ENCODE results near the gene S100A13.
A peak's percentile ranks its signal among the peaks of the same experiment; 100 is the strongest.
"Not testable (repeated sequence)": the region's sequence is repeated elsewhere in the genome, so short reads cannot be mapped to it uniquely, and the experiment has no call there.

The S100A13 gene

DNA sequence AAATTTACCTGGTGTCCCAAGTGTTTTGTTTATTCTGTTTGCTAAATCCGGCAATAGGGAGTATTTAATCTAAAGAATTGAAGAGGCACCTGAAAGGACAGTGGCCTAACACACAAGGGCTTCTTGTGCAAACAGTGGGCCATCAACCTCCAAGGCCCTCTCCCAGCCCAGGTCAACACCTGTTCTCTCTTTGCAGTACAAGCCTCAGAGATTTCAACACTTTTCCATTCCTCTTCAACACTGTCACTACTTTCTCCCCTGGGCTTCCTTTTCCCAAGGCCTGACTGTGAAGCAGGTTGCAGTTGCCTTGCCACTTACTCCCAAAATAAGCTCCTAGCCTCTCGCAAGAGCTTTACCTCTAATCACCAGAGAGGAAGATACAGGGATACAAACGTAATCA is 28.0 kb upstream of the S100A13 start:
- Mint-ChIP-seq H3K27ac (no peak overlapping the region), H3K4me1 (peaks cover 16% of the 10 kb centered on the region), H3K4me3 (no peak overlapping the region), H3K36me3 (no peaks in the 10 kb centered on the region), H3K27me3 (no peaks in the 10 kb centered on the region), H3K9me3 (no peaks in the 10 kb centered on the region)

DNA sequence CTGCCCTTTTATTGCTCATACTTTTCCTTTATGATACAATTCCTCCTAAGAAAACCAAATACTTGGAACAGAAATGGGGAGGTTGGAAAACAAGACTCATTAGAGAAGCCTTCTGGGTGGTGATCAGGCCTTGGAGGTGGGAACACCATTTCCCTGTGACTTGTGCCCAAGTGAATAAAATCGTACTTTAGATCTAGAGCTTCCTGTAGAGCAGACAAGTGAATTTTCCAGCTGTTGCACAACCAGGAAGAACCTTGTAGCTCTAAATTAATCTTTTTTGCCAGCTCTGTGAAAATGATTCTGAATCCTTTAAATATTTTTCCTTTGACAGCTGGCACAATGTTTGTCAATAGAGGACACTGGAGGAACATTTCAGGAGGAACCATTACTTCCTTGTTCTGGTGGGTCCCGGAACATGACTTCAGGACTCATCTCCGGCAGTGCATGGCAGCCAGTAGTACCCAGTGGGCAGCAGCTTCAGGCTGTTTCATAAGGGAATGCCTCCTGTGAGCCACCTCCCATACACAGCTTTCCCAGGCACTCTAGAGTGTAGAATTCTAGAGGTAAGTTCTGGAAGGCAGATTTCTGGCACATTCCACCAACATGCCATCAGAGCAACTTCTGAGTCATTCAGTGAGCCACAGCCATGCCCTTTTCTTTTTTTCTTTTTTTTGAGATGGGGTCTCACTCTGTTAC is 25.6 kb upstream of the S100A13 start:
- Mint-ChIP-seq H3K27ac (no peak overlapping the region), H3K27me3 (no peaks in the 10 kb centered on the region), H3K36me3 (no peaks in the 10 kb centered on the region), H3K4me3 (no peak overlapping the region), H3K9me3 (no peaks in the 10 kb centered on the region), H3K4me1 (peaks cover 24% of the 10 kb centered on the region)

DNA sequence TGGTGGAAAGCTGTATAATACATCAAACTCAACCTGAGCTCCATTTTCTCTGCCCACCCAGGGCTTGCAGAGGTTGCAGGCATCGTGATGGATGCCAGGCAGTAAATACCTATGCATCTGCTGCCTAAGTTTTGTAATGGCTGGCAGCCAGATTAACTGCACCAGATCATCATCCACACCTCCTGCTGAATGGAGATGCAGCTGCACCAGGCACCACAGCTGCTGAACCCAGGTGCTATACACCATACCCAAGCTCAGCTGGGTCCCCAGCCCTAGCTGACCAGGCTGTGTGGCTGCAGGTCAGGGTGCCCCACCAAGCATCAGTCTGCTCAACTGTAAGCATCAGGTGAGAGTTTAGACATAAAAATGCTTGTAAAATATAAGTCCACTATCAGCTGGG is 24.5 kb upstream of the S100A13 start:
- Mint-ChIP-seq H3K4me1 (peaks cover 34% of the 10 kb centered on the region), H3K4me3 (no peak overlapping the region), H3K36me3 (peaks cover 2% of the 10 kb centered on the region), H3K27ac (no peak overlapping the region), H3K27me3 (no peaks in the 10 kb centered on the region), H3K9me3 (no peaks in the 10 kb centered on the region)

DNA sequence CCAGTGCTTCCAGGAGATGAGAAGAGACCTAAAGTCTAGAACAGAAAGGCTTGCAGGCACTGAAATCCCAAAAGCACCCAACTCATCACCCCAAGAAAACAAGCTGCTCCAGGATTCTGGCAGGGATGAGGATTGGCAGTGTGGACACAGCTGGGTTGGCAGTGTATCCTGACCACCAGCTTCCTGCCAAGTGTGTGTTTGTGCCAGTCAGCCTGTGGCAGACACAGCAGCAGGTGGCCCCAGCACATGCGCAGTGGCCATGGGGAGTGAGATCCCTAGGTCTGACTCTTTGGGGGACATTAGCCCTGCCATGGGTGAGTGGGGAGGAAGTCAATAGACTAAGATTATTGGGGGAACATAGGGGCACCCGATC is 22.5 kb upstream of the S100A13 start:
- peaks cover 53% of the 10 kb centered on the region for H3K4me1 Mint-ChIP-seq
- peaks cover 17% of the 10 kb centered on the region for H3K36me3 Mint-ChIP-seq
- H3K9me3 Mint-ChIP-seq: no peaks in the 10 kb centered on the region
- peak overlapping the region; percentile 93 for H3K27ac Mint-ChIP-seq
- peak overlapping the region; percentile 59 for H3K4me3 Mint-ChIP-seq
- no peaks in the 10 kb centered on the region for H3K27me3 Mint-ChIP-seq

DNA sequence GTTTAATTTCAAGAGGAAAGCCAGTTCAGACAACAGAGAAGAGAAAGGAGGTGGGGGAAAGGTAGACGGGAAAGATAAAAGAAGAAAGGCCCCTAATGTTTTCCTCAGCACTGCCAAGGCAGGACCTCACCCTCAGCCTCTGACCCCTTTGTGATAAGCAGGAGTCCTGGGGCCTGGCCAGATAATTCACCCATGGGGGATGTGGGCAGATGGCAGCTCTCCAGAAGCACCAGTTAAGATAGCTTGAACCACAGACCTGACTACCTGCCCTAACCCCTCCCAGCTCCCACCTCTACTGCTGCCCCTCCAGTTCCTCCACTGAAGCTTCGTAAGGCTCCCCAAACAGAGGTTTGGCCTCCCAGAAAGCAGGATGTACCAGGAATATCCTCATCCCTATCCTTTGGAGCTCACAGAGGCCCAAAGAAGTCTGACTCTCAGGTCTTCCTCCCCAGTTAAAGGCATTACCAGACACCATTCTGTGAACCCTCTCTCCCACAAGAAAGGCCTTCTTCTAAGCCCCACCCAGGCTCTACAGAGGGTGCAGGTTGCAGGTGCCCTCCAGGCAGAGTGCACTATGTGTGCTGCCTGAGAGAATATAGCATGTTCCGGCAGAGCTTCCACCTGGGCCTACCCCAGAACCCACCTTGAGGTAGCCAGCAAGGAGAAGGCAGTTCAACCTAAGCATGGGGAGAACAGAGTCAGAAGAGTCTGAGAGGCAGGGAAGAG is 22.0 kb upstream of the S100A13 start:
- Mint-ChIP-seq H3K9me3 (no peaks in the 10 kb centered on the region), H3K4me1 (peaks cover 59% of the 10 kb centered on the region), H3K36me3 (peaks cover 21% of the 10 kb centered on the region), H3K27ac (peak overlapping the region; percentile 93), H3K27me3 (no peaks in the 10 kb centered on the region), H3K4me3 (peak overlapping the region; percentile 59)

DNA sequence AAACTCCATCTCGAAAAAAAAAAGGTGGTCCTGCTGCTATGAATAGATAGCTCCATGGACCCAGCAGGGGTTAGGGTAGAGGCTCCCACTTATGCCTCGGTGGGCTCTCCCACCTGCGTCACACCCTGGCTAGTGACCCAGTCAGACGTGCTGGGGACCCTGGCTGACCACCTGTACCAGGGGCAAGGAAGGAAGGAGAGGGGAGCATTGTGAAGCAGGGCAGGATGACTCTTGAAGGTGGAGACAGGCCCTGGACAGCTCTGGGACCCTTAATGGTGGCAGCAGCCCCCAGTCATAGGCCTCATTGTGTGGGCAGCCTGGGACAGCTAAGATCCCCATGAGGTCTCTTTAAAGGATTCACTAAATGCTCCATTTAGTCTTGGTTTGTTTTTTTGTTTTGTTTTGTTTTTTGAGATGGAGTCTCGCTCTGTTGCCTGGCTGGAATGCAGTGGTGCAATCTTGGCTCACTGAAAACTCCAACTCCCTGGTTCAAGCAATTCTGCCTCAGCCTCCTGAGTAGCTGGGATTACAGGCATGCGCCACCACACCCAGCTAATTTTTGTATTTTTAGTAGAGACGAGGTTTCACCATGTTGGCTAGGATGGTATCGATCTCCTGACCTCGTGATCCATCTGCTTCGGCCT is 20.8 kb upstream of the S100A13 start:
- Mint-ChIP-seq H3K36me3 (peaks cover 27% of the 10 kb centered on the region), H3K27me3 (no peaks in the 10 kb centered on the region), H3K9me3 (no peaks in the 10 kb centered on the region), H3K4me1 (peaks cover 70% of the 10 kb centered on the region), H3K4me3 (no peak overlapping the region), H3K27ac (peak overlapping the region; percentile 46)

DNA sequence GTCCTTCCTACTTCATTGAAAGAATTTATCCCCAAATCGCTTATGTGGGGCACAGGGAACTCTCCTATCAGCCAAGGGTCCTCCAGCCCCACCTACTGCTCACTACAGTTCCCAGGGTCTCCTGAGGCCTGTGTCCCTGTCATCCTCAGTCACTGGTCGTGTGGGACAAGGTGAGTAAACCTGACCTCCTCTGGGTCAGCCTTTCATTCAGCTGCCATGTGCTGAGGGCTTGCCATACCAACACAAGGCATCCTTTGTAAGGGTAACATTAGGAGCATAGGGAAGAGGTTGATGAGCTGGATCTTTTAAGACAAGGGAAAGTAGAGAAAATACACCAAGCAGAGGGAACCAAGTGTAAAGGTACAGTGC is 20.0 kb upstream of the S100A13 start:
- Mint-ChIP-seq H3K27ac (peak overlapping the region; percentile 56), H3K27me3 (no peaks in the 10 kb centered on the region), H3K9me3 (no peaks in the 10 kb centered on the region), H3K4me3 (no peak overlapping the region), H3K36me3 (peaks cover 29% of the 10 kb centered on the region), H3K4me1 (peaks cover 74% of the 10 kb centered on the region)

DNA sequence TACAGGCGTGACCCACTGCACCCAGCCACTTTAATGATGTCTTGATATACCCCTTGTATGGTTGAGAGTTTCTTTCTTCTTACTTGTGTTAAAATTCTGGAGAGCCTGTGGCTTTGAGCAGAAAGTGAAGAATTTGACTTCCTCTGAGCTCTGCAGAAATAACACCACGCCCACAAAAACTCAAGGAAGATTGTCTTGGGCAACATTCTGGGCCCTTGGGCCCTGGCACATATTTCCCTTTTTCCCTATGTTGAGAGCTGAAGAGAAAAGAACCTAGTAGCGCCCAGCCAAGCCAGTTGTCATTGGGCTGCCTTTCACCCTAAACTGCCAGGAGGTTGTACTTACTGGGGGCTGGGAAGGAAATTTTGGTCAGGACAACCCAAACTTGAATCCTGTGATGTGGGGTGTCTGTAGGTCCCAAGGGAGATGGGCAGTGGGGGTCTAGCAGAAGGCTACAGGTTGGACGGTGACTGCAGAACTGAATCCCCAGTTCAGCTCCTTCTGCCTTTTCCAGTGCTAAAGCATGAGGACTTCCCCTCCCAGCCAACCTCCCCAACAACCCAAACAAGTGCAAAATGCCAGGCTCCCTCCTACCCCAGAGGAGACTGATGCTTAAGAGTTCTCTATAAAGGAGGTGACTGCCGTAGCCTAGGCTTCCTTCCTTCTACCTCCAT is 19.5 kb upstream of the S100A13 start:
- Mint-ChIP-seq H3K36me3 (peaks cover 31% of the 10 kb centered on the region), H3K4me3 (no peak overlapping the region), H3K4me1 (peaks cover 78% of the 10 kb centered on the region), H3K9me3 (no peaks in the 10 kb centered on the region), H3K27ac (peak overlapping the region; percentile 56), H3K27me3 (no peaks in the 10 kb centered on the region)

DNA sequence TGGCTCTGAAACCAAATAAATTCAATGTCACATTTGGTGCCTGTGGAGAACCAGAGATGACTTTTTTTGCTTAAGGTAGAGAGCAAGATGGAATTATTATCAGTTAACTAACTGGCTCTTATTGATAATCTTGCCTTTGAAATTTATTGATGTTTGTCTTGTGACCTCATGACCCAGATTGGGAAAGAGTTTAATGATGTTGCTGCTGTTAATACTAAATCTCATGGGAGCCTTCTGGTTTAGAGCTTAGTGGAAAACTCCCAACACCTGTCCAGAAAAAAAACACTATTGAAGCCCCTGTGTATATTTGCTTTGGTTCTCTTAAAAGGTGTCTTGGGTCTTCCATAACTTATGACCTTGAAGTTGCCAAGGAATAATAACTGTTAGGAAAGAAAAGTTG is 16.5 kb upstream of the S100A13 start:
- Mint-ChIP-seq H3K36me3 (peaks cover 35% of the 10 kb centered on the region), H3K27me3 (no peaks in the 10 kb centered on the region), H3K4me1 (peaks cover 73% of the 10 kb centered on the region), H3K9me3 (no peaks in the 10 kb centered on the region), H3K4me3 (no peak overlapping the region), H3K27ac (peak overlapping the region; percentile 80)

DNA sequence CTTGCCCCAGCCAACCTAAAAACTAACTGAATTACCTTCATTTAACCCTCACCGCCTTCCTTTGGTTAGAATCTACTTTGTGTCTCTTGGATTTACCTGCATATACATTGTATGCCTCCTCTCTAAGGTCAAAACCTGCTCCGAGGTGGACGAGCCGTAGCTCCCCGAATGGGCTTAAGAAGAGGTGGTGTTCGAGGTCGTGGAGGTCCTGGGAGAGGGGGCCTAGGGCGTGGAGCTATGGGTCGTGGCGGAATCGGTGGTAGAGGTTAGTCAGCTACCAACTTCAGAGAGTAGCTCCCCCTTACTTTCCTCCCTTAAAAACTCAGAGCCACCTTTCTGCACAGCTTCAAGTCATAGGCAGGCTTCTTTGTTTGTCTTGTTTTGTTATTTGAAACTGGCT is 15.8 kb upstream of the S100A13 start:
- Mint-ChIP-seq H3K4me1 (peaks cover 66% of the 10 kb centered on the region), H3K36me3 (peaks cover 35% of the 10 kb centered on the region), H3K27me3 (no peaks in the 10 kb centered on the region), H3K4me3 (no peak overlapping the region), H3K27ac (peak overlapping the region; percentile 10), H3K9me3 (no peaks in the 10 kb centered on the region)

DNA sequence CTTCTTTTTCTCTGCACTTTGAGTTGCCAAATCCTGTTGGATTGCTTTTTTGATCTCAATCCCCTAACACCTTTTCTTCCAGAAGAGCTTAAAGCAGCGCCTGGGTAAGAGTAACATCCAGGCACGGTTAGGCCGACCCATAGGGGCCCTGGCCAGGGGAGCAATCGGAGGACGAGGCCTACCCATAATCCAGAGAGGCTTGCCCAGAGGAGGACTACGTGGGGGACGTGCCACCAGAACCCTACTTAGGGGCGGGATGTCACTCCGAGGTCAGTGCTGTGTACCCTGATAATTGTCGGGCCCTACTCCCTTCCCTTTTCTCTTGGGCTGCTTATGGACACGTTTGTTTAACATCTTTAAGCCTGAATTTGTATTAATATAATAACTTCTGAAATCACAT is 14.9 kb upstream of the S100A13 start:
- Mint-ChIP-seq H3K4me3 (no peak overlapping the region), H3K27ac (no peak overlapping the region), H3K36me3 (peaks cover 36% of the 10 kb centered on the region), H3K27me3 (no peaks in the 10 kb centered on the region), H3K9me3 (no peaks in the 10 kb centered on the region), H3K4me1 (peaks cover 65% of the 10 kb centered on the region)

DNA sequence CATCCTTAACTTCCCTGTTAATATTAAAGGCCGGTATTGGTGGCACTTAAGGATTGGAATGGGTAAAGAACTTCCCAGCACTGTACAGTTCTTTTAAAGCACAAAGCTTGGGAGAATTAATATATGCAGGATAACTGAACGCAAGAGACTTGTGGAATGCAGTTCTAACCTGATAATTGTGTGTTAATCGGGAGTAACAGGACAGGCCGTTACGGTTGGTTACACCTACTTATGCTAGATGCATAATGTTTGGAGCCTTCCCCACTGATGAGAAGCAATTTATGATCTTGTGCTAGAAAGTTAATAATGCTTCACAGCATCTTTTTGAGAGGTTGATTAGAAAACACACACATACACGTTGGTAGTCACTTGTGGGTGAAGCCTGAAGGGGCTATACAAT is 13.6 kb upstream of the S100A13 start:
- Mint-ChIP-seq H3K4me1 (peaks cover 65% of the 10 kb centered on the region), H3K4me3 (peak overlapping the region; percentile 30), H3K27ac (peak overlapping the region; percentile 17), H3K36me3 (peaks cover 34% of the 10 kb centered on the region), H3K27me3 (no peaks in the 10 kb centered on the region), H3K9me3 (no peaks in the 10 kb centered on the region)

DNA sequence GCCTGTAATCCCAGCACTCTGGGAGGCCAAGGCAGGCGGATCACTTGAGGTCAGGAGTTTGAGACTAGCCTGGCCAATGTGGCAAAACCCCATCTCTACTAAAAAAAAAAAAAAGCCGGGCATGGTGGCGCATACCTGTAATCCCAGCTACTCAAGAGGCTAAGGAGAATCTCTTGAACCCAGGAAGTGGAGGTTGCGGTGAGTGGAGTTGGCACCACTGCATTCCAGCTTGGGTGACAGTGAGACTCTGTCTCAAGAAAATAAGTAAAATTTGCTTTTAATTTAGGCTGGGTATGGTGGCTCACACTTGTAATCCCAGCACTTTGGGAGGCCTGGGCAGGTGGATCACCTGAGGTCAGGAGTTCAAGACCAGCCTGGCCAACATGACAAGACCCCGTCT is 12.9 kb upstream of the S100A13 start:
- peak overlapping the region; percentile 62 for H3K27ac Mint-ChIP-seq
- peaks cover 62% of the 10 kb centered on the region for H3K4me1 Mint-ChIP-seq
- H3K9me3 Mint-ChIP-seq, H3K27me3 Mint-ChIP-seq, H3K4me3 Mint-ChIP-seq: not testable (repeated sequence)
- H3K36me3 Mint-ChIP-seq: peaks cover 27% of the 10 kb centered on the region

DNA sequence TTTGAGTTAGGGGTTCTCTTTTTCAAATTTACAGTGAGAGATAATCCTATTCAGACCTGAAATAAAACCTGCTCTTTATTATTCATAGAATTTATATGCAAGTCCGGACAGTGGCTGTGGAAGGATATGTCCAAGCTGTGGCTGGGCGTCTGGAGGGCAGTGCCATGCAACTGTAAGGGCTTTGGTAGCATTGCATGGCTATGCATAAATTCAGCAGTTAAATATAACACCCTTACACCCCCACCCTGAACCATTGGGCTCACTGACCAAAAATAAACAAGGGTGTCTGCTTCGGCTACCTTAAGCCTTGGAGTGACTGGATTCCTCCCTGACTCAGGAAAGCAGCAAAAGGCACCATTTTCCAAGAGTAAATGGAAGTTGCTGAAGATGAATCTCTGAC is 12.0 kb upstream of the S100A13 start:
- H3K36me3 Mint-ChIP-seq: peaks cover 24% of the 10 kb centered on the region
- H3K27me3 Mint-ChIP-seq: no peaks in the 10 kb centered on the region
- H3K9me3 Mint-ChIP-seq: no peaks in the 10 kb centered on the region
- H3K4me1 Mint-ChIP-seq: peaks cover 53% of the 10 kb centered on the region
- H3K4me3 Mint-ChIP-seq: no peak overlapping the region
- no peak overlapping the region for H3K27ac Mint-ChIP-seq

DNA sequence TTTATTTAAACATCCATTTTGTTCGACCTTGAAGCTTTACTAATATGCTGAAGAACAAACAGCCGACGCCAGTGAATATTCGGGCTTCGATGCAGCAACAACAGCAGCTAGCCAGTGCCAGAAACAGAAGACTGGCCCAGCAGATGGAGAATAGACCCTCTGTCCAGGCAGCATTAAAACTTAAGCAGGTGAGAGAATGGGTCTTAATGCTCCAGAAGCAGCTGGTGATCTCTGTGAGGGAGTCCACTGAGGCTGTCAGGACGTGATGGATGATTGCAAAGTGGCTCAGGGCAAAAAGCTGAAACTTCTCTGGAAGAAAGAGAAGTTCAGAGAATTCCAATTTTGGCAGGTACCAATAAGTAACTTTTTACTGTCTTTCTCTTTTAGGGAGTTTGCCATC is 11.0 kb upstream of the S100A13 start:
- Mint-ChIP-seq H3K36me3 (peaks cover 20% of the 10 kb centered on the region), H3K9me3 (no peaks in the 10 kb centered on the region), H3K27ac (no peak overlapping the region), H3K27me3 (no peaks in the 10 kb centered on the region), H3K4me1 (peaks cover 47% of the 10 kb centered on the region), H3K4me3 (no peak overlapping the region)

DNA sequence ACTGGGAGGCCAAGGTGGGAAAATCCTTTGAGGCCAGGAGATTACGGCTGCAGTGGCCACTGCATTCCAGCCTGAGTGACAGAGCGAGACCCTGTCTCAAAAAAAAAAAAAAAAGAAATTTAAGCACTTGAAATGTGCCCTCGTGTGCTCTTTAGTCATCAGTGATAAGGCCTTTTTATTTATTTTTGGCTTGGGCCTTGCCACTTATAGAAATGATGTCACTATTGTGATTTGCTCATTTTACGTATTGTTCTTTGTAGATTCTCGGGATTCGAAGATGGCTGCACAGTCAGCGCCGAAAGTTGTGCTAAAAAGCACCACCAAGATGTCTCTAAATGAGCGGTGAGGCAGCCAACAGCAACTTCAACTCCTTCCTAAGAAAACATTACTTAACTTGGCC is 9.0 kb upstream of the S100A13 start:
- peak overlapping the region; percentile 95 for H3K27ac Mint-ChIP-seq
- peaks cover 14% of the 10 kb centered on the region for H3K36me3 Mint-ChIP-seq
- no peaks in the 10 kb centered on the region for H3K27me3 Mint-ChIP-seq
- H3K4me1 Mint-ChIP-seq: peaks cover 47% of the 10 kb centered on the region
- no peaks in the 10 kb centered on the region for H3K9me3 Mint-ChIP-seq
- H3K4me3 Mint-ChIP-seq: peak overlapping the region; percentile 91
